Left kidney (tissue), 2 donors: Measurements from ENCODE around the gene AKAP1. TPM values are rescaled to one million over a fixed set of nuclear protein-coding genes. Genes with fewer than 3 reads are reported as not detected.

Experiments used
- DNase-seq: peaks from one replicate; pipeline ENCODE4 v3.0.0-alpha.2; 2013
- polyA plus RNA-seq: library from polyadenylated mRNA; unstranded; fragments of 120-200 nt; gene quantifications from one replicate; pipeline ENCODE4 v1.2.1, GENCODE V29; 2013; ENCODE audit not compliant: insufficient read length

AKAP1 gene
- polyA plus RNA-seq, 1 donor, result 36.4 TPM

- DNase-seq, result no peak
These were observed 12.8 kb upstream of the AKAP1 start for GRCh38 chr17:57071991-57072944.

- DNase-seq, result no peak
These were observed 11.4 kb upstream of the AKAP1 start for GRCh38 chr17:57073626-57074025.

- DNase-seq, result no peak
These were observed 9.9 kb upstream of the AKAP1 start for GRCh38 chr17:57075193-57075592.

GRCh38 chr17:57075785-57076184 lies 9.3 kb upstream of the AKAP1 start:
- no peak for DNase-seq

GRCh38 chr17:57077000-57077399 lies 8.0 kb upstream of the AKAP1 start:
- no peak for DNase-seq

GRCh38 chr17:57078274-57078673 lies 6.8 kb upstream of the AKAP1 start:
- no peak for DNase-seq

- no peak for DNase-seq
These were observed 4.3 kb upstream of the AKAP1 start for GRCh38 chr17:57080718-57081117.

- no peak for DNase-seq
These were observed 2.6 kb upstream of the AKAP1 start for GRCh38 chr17:57082441-57082840.

- DNase-seq, result no peak
These were observed 665 bp upstream of the AKAP1 start for GRCh38 chr17:57084361-57084801.

- no peak for DNase-seq
These were observed 512 bp downstream of the AKAP1 start for GRCh38 chr17:57085448-57086068.

GRCh38 chr17:57086069-57086930 lies 1.3 kb downstream of the AKAP1 start:
- no peak for DNase-seq

GRCh38 chr17:57088298-57088697 lies 3.3 kb downstream of the AKAP1 start:
- DNase-seq, result no peak

GRCh38 chr17:57089391-57089790 lies 4.3 kb downstream of the AKAP1 start:
- no peak for DNase-seq

- no peak for DNase-seq
These were observed 5.6 kb downstream of the AKAP1 start for GRCh38 chr17:57090560-57091185.

GRCh38 chr17:57091186-57091618 lies 6.2 kb downstream of the AKAP1 start:
- DNase-seq, result no peak

- no peak for DNase-seq
These were observed 7.1 kb downstream of the AKAP1 start for GRCh38 chr17:57092171-57092570.

- DNase-seq, result no peak
These were observed 7.7 kb downstream of the AKAP1 start for GRCh38 chr17:57092779-57093178.

- DNase-seq, result no peak
These were observed 11.6 kb downstream of the AKAP1 start for GRCh38 chr17:57096472-57097202.

- DNase-seq, result no peak
These were observed 12.9 kb downstream of the AKAP1 start for GRCh38 chr17:57097832-57098421.

- no peak for DNase-seq
These were observed 14.1 kb downstream of the AKAP1 start for GRCh38 chr17:57099165-57099564.

- no peak for DNase-seq
These were observed 17.1 kb downstream of the AKAP1 start for GRCh38 chr17:57102122-57102521.
